ENCODE results near the gene C1orf21. TPM values are rescaled to one million over a fixed set of nuclear protein-coding genes. Genes with fewer than 3 reads are reported as not detected.
A peak's percentile ranks its signal among the peaks of the same experiment; 100 is the strongest.

C1orf21 gene
- total and polyA plus RNA-seq, 9 donors, result 36.9 to 51.3 (median 44.3) TPM

DNA sequence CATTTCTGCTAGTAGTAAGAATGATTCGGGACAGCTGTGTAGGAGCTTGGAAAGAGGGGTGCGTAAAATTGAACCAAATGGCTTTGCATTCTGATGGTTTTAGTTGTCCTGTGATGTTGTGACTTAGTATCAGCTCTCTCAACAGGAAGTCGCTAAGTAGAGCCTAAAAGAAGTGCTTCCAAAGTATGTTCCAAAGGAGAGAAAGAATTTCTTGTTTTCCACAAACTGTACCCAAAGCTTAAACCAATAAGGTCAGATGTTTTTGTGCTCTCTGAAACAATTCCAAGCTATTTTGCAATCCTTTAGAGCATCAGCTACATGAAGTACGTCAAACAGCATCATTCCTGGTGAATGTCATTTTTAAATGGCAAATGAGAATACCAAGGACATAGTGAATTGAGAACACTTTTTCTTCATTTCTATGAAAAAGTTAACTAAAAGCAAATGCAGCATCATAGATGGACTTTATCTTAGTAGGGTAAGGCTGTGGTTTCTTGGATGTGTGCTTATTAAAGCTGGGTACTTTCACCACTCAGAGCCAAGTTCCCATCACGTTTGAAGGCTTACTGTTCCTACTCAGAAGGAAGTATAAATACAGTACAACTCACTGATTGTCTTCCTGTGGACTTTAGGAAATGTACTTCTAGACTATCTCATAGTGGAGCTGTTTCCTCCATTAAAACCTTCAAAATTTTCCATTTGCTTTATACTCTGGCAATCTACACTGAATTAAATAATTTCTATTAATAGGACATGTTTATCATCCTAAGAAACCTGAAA lies 148.6 kb downstream of the C1orf21 start:
- 24% methylated on average over 2 of the region's 5 CpGs for WGBS (ENCODE audit: insufficient coverage)
- Histone ChIP-seq H3K9me3 (replicated peaks; ENCODE audit: control insufficient read depth, low read depth, low read length) (peaks cover 12% of the 10 kb centered on the region), H3K36me3 (ENCODE audit: control insufficient read depth, insufficient read depth, low read length) (no peaks in the 10 kb centered on the region), H3K4me3 (ENCODE audit: low read length) (no peak overlapping the region), H3K27me3 (ENCODE audit: control insufficient read depth, insufficient read depth, low read length) (no peaks in the 10 kb centered on the region), H3K4me1 (ENCODE audit: control insufficient read depth, insufficient read depth, low read length) (peaks cover 9% of the 10 kb centered on the region), H3K27ac (ENCODE audit: low read length) (peak overlapping the region; percentile 75)
- DNase-seq, result peak; percentile 89

DNA sequence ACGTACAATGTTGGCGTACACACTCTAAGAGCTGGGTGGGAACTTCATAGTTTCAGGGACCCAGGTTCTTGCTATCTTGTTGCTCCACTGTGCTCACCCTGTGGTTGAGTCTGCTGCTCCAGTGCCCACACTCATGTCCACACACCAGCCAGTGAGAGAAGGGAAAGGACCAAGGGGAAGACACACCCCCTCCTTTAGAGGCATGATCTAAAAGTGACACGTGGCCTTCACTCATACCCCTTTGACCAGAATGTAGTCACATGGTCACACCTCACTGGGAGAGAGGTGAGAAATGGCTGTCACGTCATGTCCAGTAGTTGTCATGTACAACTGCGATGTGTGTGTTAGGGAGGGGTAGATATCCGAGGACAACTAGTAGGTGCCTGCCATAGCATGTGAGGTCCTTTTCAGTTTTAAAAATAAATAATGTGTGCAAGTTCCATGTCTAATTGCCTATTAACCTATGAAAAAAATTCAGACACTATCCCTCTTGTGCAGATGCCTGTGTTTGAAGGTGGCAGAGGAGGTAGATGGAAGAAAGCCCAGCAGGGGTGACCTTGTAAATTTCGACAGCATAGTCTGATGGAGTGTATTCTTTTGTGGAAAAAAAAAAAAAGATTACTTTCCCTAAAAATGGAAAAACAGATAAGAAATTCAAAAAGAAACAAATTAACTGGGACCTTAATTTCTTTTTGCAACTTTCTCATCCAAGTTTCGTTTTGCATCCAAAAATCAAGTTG lies 149.6 kb downstream of the C1orf21 start:
- H3K27me3 ChIP-seq (ENCODE audit: control insufficient read depth, insufficient read depth, low read length), result no peaks in the 10 kb centered on the region
- DNase-seq, result no peak
- H3K27ac ChIP-seq (ENCODE audit: low read length), result peak overlapping the region; percentile 75
- peaks cover 9% of the 10 kb centered on the region for H3K4me1 ChIP-seq (ENCODE audit: control insufficient read depth, insufficient read depth, low read length)
- 85% methylated on average over 2 of the region's 8 CpGs for WGBS (ENCODE audit: insufficient coverage)
- no peaks in the 10 kb centered on the region for H3K36me3 ChIP-seq (ENCODE audit: control insufficient read depth, insufficient read depth, low read length)
- H3K4me3 ChIP-seq (ENCODE audit: low read length), result no peak overlapping the region
- H3K9me3 ChIP-seq (replicated peaks; ENCODE audit: control insufficient read depth, low read depth, low read length), result peaks cover 12% of the 10 kb centered on the region

DNA sequence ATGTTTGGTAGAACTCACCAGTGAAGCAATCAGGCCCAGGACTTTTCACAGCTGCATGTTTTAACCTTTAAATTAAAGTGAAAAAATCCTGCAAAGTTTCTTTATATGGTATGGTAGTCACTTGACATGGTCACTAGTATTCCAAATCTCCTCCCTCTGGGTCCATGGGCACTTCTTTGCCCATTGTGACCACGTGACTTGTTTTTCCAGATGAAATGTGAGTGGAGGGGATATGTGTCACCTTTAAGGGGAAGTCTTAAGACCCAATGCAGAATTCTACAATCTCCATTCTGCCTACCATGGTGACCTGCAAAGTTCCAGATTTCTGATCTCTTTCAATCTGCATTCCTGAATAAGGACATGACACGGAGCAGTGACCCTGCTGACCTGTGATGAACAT lies 152.8 kb downstream of the C1orf21 start:
- Histone ChIP-seq H3K9me3 (replicated peaks; ENCODE audit: control insufficient read depth, low read depth, low read length) (peaks cover 12% of the 10 kb centered on the region), H3K36me3 (ENCODE audit: control insufficient read depth, insufficient read depth, low read length) (peaks cover 2% of the 10 kb centered on the region), H3K27me3 (ENCODE audit: control insufficient read depth, insufficient read depth, low read length) (no peaks in the 10 kb centered on the region), H3K4me1 (ENCODE audit: control insufficient read depth, insufficient read depth, low read length) (peaks cover 4% of the 10 kb centered on the region), H3K27ac (ENCODE audit: low read length) (no peak overlapping the region), H3K4me3 (ENCODE audit: low read length) (no peak overlapping the region)
- WGBS (ENCODE audit: insufficient coverage), result no CpG with 5 or more reads among the region's 2 CpGs
- no peak for DNase-seq

GRCh38 chr1:184541537-184542152 lies 154.8 kb downstream of the C1orf21 start:
- Histone ChIP-seq H3K4me1 (ENCODE audit: control insufficient read depth, insufficient read depth, low read length) (no peaks in the 10 kb centered on the region), H3K27ac (ENCODE audit: low read length) (no peak overlapping the region), H3K9me3 (replicated peaks; ENCODE audit: control insufficient read depth, low read depth, low read length) (peaks cover 7% of the 10 kb centered on the region), H3K27me3 (ENCODE audit: control insufficient read depth, insufficient read depth, low read length) (no peaks in the 10 kb centered on the region), H3K4me3 (ENCODE audit: low read length) (no peak overlapping the region), H3K36me3 (ENCODE audit: control insufficient read depth, insufficient read depth, low read length) (peaks cover 2% of the 10 kb centered on the region)
- WGBS (ENCODE audit: insufficient coverage), result 75% methylated on average over 5 of the region's 9 CpGs
- no peak for DNase-seq

GRCh38 chr1:184542291-184542690 lies 155.5 kb downstream of the C1orf21 start:
- Histone ChIP-seq H3K4me3 (ENCODE audit: low read length) (no peak overlapping the region), H3K9me3 (replicated peaks; ENCODE audit: control insufficient read depth, low read depth, low read length) (peaks cover 7% of the 10 kb centered on the region), H3K4me1 (ENCODE audit: control insufficient read depth, insufficient read depth, low read length) (no peaks in the 10 kb centered on the region), H3K27ac (ENCODE audit: low read length) (no peak overlapping the region), H3K36me3 (ENCODE audit: control insufficient read depth, insufficient read depth, low read length) (peaks cover 2% of the 10 kb centered on the region), H3K27me3 (ENCODE audit: control insufficient read depth, insufficient read depth, low read length) (no peaks in the 10 kb centered on the region)
- 100% methylated on average over 1 of the region's 3 CpGs for WGBS (ENCODE audit: insufficient coverage)
- no peak for DNase-seq

DNA sequence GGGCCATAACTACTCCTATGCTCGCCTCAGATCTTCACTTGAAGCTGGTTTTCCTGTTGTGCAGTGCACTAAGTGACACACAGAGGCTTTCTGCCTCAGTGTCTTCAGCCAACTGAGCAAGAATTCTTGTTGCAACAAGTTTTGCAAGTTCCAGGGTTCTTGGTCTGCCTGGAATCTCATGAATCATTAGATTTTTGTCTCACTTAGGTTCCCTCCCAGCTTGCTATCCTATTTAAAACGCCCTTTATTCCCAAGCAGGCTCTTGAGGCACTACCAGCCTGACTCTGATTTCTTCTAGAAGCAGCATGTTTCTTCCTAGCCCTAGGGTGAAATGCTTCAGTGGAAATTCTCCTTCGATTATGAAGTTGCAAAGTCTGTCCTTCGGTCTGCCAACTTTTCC lies 158.8 kb downstream of the C1orf21 start:
- Histone ChIP-seq H3K4me1 (ENCODE audit: control insufficient read depth, insufficient read depth, low read length) (no peaks in the 10 kb centered on the region), H3K4me3 (ENCODE audit: low read length) (no peak overlapping the region), H3K9me3 (replicated peaks; ENCODE audit: control insufficient read depth, low read depth, low read length) (no peaks in the 10 kb centered on the region), H3K27ac (ENCODE audit: low read length) (no peak overlapping the region), H3K27me3 (ENCODE audit: control insufficient read depth, insufficient read depth, low read length) (no peaks in the 10 kb centered on the region), H3K36me3 (ENCODE audit: control insufficient read depth, insufficient read depth, low read length) (peaks cover 2% of the 10 kb centered on the region)
- DNase-seq, result no peak
- WGBS (ENCODE audit: insufficient coverage), result 88% methylated on average over 2 of the region's 4 CpGs

DNA sequence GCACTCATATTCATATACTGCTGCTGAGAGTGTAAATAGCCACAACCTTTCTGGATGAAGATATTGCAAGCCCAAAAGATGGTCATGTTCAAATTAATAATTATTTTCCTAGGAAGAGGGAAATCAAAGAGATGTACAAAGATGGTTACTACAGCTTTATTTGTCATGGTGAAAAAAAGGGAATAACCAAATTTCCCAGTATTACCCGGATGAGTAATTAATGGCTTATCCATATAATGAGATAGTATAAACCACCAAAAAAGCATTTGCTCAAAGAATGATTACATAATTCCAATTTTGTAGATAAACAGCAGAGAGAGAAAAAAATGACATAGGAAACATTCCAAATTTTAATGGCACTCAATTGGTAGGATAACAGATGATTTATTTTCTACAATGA lies 165.6 kb downstream of the C1orf21 start:
- Histone ChIP-seq H3K9me3 (replicated peaks; ENCODE audit: control insufficient read depth, low read depth, low read length) (no peaks in the 10 kb centered on the region), H3K27ac (ENCODE audit: low read length) (no peak overlapping the region), H3K4me1 (ENCODE audit: control insufficient read depth, insufficient read depth, low read length) (peaks cover 13% of the 10 kb centered on the region), H3K27me3 (ENCODE audit: control insufficient read depth, insufficient read depth, low read length) (no peaks in the 10 kb centered on the region), H3K36me3 (ENCODE audit: control insufficient read depth, insufficient read depth, low read length) (peaks cover 2% of the 10 kb centered on the region), H3K4me3 (ENCODE audit: low read length) (no peak overlapping the region)
- no peak for DNase-seq
- WGBS (ENCODE audit: insufficient coverage), result no CpG with 5 or more reads among the region's 1 CpG

GRCh38 chr1:184553845-184554244 lies 167.0 kb downstream of the C1orf21 start:
- H3K9me3 ChIP-seq (replicated peaks; ENCODE audit: control insufficient read depth, low read depth, low read length), result no peaks in the 10 kb centered on the region
- peaks cover 13% of the 10 kb centered on the region for H3K4me1 ChIP-seq (ENCODE audit: control insufficient read depth, insufficient read depth, low read length)
- H3K27me3 ChIP-seq (ENCODE audit: control insufficient read depth, insufficient read depth, low read length), result no peaks in the 10 kb centered on the region
- peak; percentile 22 for DNase-seq
- H3K27ac ChIP-seq (ENCODE audit: low read length), result no peak overlapping the region
- no peak overlapping the region for H3K4me3 ChIP-seq (ENCODE audit: low read length)
- peaks cover 2% of the 10 kb centered on the region for H3K36me3 ChIP-seq (ENCODE audit: control insufficient read depth, insufficient read depth, low read length)
- WGBS (ENCODE audit: insufficient coverage), result no CpG with 5 or more reads among the region's 2 CpGs

- Histone ChIP-seq H3K36me3 (ENCODE audit: control insufficient read depth, insufficient read depth, low read length) (peaks cover 2% of the 10 kb centered on the region), H3K27ac (ENCODE audit: low read length) (peak overlapping the region; percentile 37), H3K9me3 (replicated peaks; ENCODE audit: control insufficient read depth, low read depth, low read length) (no peaks in the 10 kb centered on the region), H3K4me3 (ENCODE audit: low read length) (no peak overlapping the region), H3K27me3 (ENCODE audit: control insufficient read depth, insufficient read depth, low read length) (no peaks in the 10 kb centered on the region), H3K4me1 (ENCODE audit: control insufficient read depth, insufficient read depth, low read length) (peaks cover 13% of the 10 kb centered on the region)
- peak; percentile 22 for DNase-seq
- 57% methylated on average over 2 of the region's 7 CpGs for WGBS (ENCODE audit: insufficient coverage)
These were observed 169.1 kb downstream of the C1orf21 start for GRCh38 chr1:184555665-184556641.

Data from muscle of leg (tissue), 11 donors.